SIG-M5 (cell line): ENCODE data around the gene ADRM1.

Experiments
- DNase-seq: peaks from one replicate; lab custom pipeline; 2025; lab: John Stamatoyannopoulos, UW

The ADRM1 gene

DNA sequence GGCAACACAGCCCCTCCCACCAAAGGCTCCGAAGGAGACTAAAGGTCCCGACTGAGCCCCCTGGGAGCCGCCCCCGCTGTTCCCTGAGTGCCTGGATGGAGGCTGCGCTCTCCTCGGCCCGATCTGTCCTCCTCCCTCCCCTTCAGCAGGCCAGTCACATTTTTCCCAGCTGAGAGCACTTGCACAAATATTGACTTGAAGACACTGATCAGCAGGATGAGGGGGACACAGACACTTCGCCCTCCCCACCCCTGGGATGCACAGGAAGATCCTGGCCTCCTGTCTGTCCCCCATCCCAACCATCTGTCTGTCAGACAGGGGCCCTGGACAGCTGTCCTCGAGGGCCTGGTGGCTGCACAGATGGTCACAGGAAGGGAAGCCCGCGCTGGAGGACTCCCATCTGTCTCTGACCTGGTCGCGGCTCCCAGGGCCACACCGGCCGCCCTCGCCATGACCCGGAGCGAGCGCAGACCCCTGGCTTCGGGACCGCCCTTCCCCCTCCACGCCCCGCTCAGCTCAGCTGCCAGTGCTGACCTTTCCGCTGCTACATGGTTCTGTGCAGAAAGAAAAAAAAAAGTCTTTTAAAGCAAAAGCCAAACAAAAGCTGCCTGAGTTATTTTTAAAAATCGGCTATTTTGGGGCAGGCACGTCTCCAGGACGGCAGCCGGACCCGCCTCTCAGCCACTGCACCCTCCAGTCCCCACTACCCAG, 53.2 kb downstream of the ADRM1 start:
- no peak for DNase-seq

DNA sequence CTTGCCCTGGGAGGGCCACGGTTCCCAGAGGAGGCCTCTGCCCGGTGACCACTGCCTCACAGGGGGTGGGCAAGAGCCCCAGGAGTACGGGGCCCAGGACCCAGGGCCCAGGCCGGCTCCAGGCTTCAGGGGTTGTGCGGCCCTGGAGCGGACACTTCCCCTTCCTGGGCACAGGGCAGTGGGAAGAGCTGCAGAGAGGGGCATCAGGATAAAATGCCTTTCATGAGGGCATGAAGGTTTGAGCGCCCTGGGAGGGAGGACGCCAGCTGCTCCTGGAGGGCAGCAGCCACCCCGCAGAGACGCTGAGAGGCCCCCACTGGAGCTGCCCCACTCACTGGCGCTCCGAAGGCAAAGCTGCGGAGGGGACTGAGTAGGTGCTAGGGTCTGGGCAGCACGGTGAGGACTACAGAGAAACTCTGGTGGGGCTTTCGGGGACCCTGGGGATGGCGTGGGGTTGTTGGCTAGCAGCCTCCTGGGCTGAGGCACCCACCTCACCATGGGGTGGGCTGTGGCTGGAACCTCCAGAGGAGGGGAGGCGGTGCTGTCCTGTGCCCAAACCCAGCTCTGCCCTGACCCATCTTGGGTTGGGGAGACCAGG, 53.9 kb downstream of the ADRM1 start:
- no peak for DNase-seq

DNA sequence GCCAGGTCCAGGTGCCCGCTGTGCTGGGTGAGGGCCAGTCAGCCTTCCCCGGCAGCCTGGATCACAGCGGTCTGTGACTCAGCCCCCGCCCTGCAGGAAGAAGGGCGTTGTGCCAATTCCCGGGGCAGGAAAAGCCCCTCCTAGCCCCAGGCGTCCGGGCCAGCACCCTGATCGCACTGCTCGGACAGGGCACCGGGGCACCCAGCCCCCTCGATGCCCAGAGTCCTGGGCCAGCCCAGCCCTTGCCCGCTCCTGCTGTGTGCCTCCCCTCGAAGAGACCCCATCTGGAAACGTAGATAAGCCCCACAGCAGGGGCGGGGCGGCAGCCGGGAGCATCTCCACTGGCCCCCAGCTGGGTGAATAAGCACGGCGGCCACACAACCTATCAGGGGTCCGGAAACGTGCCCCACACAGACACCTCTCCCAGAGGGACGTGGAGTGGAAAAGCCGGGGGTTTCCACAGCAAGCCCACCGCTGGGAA, 54.4 kb downstream of the ADRM1 start:
- DNase-seq: no peak

DNA sequence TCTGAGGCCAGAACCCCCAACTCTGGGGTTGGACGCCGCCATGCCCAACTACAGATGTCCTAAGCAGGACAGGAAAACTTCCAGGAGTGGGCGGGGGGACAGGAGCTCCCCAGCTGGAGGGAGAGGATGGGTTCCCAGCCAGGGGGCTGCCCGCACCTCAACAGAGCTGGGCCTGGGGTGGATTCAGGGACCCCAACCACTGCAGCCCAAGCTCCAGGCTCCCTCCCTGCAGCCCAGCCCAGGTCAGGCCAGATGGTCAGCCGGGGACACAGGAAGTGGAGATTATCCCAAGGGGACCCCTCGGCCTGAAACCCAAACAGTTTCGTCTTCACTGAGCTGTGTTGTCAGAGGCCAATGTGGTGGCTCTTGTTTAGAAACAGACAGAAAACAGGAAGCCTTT, 54.9 kb downstream of the ADRM1 start:
- no peak for DNase-seq
